Measurements from ENCODE around the gene UHMK1.
A peak's percentile ranks its signal among the peaks of the same experiment; 100 is the strongest.

The UHMK1 gene

DNA sequence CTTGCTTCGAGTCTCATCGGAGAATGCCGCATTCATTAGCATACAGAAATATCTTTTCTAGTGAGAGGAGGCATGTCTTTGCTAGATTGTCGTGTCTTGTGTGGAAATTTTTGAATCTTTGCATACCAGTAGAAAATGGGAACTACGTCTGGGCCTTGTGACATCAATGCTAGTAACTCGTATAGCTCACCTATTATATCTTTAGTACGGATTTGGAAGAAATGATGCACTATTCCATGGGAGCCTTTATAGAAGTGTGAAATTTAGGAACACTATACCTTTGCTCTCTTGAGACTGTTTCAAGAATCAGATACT lies 835 bp downstream of the UHMK1 start:
- no peak overlapping the region for H3K27ac ChIP-seq (ENCODE audit: low read depth, low read length)
- H3K9ac ChIP-seq (ENCODE audit: low read length): peak overlapping the region; percentile 96
- H3K79me1 ChIP-seq (ENCODE audit: low read length): peaks cover 7% of the 10 kb centered on the region
- H3K4me2 ChIP-seq (ENCODE audit: low read length): peak overlapping the region; percentile 98
- H2BK15ac ChIP-seq (replicated peaks; ENCODE audit: low read depth): no peak overlapping the region
- H4K8ac ChIP-seq (ENCODE audit: low read depth, low read length): no peak overlapping the region
- H2BK120ac ChIP-seq (ENCODE audit: low read depth, low read length): no peak overlapping the region
- peak overlapping the region; percentile 98 for H3K4me3 ChIP-seq (ENCODE audit: low read length)
- H3K23ac ChIP-seq (ENCODE audit: low read length): no peak overlapping the region
- no peak for DNase-seq
- H3K36me3 ChIP-seq (ENCODE audit: control insufficient read depth, insufficient read depth, low read length): no peaks in the 10 kb centered on the region
- peak overlapping the region; percentile 98 for H3K56ac ChIP-seq (ENCODE audit: low read length)
- H3K4ac ChIP-seq (ENCODE audit: low read depth, low read length): no peak overlapping the region
- H4K5ac ChIP-seq (ENCODE audit: low read length): no peak overlapping the region
- H3K27me3 ChIP-seq (ENCODE audit: insufficient read depth, low read length, poor library complexity): no peaks in the 10 kb centered on the region
- H2AK5ac ChIP-seq (ENCODE audit: low read length): no peak overlapping the region
- no peak overlapping the region for H2BK5ac ChIP-seq (ENCODE audit: low read length)
- H3K79me2 ChIP-seq (ENCODE audit: control insufficient read depth, insufficient read depth, low read length): peaks cover 17% of the 10 kb centered on the region
- no peak overlapping the region for H3K18ac ChIP-seq (ENCODE audit: low read length)
- H3K4me1 ChIP-seq (ENCODE audit: control insufficient read depth, low read depth, low read length): peaks cover 2% of the 10 kb centered on the region
- WGBS (ENCODE audit: extremely low coverage, insufficient coverage, low lambda C conversion rate): no CpG with 5 or more reads among the region's 7 CpGs

DNA sequence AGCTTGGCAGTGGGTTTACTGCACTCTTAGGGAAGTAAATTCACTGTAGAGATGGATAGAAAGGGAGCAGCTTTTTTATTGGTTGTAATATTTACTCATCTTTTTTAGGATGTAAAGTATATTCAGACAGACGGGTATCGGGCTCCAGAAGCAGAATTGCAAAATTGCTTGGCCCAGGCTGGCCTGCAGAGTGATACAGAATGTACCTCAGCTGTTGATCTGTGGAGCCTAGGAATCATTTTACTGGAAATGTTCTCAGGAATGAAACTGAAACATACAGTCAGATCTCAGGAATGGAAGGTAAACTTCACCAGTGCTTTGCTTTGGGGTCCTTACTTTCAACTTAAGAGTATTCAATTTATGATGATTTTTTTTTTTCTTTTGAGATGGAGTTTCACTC lies 3.2 kb downstream of the UHMK1 start:
- DNase-seq: no peak

DNA sequence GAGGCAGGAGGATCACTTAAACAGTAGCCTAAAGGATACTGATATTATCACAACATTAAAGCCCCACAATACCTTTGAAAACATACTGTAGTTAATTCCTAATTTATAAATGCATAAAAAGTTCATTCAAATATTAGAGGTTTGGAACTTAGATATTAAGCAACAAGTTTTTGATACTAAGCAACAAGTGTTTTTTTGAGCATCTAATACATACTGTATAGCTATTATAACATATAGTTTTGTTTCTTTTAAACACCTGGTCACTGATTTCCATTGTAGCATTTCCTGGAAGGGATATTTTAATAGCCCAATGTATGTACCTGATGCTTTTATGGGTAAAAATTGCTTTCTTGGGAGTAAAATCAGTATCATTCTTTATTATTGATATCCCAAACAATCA lies 4.5 kb downstream of the UHMK1 start:
- Histone ChIP-seq H4K8ac (ENCODE audit: low read depth, low read length) (no peak overlapping the region), H3K36me3 (ENCODE audit: control insufficient read depth, insufficient read depth, low read length) (no peaks in the 10 kb centered on the region), H3K27ac (ENCODE audit: low read depth, low read length) (no peak overlapping the region), H3K79me2 (ENCODE audit: control insufficient read depth, insufficient read depth, low read length) (peaks cover 17% of the 10 kb centered on the region), H3K4me2 (ENCODE audit: low read length) (no peak overlapping the region), H3K79me1 (ENCODE audit: low read length) (peaks cover 7% of the 10 kb centered on the region), H3K9ac (ENCODE audit: low read length) (no peak overlapping the region), H2BK5ac (ENCODE audit: low read length) (no peak overlapping the region), H2BK15ac (replicated peaks; ENCODE audit: low read depth) (no peak overlapping the region), H3K18ac (ENCODE audit: low read length) (no peak overlapping the region), H3K4me3 (ENCODE audit: low read length) (no peak overlapping the region), H3K4ac (ENCODE audit: low read depth, low read length) (no peak overlapping the region), H3K27me3 (ENCODE audit: insufficient read depth, low read length, poor library complexity) (no peaks in the 10 kb centered on the region), H3K4me1 (ENCODE audit: control insufficient read depth, low read depth, low read length) (peaks cover 2% of the 10 kb centered on the region), H4K5ac (ENCODE audit: low read length) (no peak overlapping the region), H3K23ac (ENCODE audit: low read length) (no peak overlapping the region), H2BK120ac (ENCODE audit: low read depth, low read length) (no peak overlapping the region), H3K56ac (ENCODE audit: low read length) (no peak overlapping the region), H2AK5ac (ENCODE audit: low read length) (no peak overlapping the region)
- DNase-seq: no peak

More for the DNA sequence above, 3.2 kb downstream of the UHMK1 start:
- no peak overlapping the region for H4K5ac ChIP-seq (ENCODE audit: low read length)
- no peak overlapping the region for H3K56ac ChIP-seq (ENCODE audit: low read length)
- H3K18ac ChIP-seq (ENCODE audit: low read length): no peak overlapping the region
- no CpG with 5 or more reads among the region's 2 CpGs for WGBS (ENCODE audit: extremely low coverage, insufficient coverage, low lambda C conversion rate)
- H3K36me3 ChIP-seq (ENCODE audit: control insufficient read depth, insufficient read depth, low read length): no peaks in the 10 kb centered on the region
- no peak overlapping the region for H2BK15ac ChIP-seq (replicated peaks; ENCODE audit: low read depth)
- H3K23ac ChIP-seq (ENCODE audit: low read length): no peak overlapping the region
- no peak overlapping the region for H2BK5ac ChIP-seq (ENCODE audit: low read length)
- H3K4me2 ChIP-seq (ENCODE audit: low read length): no peak overlapping the region
- peaks cover 17% of the 10 kb centered on the region for H3K79me2 ChIP-seq (ENCODE audit: control insufficient read depth, insufficient read depth, low read length)
- no peak overlapping the region for H3K4ac ChIP-seq (ENCODE audit: low read depth, low read length)
- H3K4me3 ChIP-seq (ENCODE audit: low read length): no peak overlapping the region
- H2BK120ac ChIP-seq (ENCODE audit: low read depth, low read length): no peak overlapping the region
- H3K27me3 ChIP-seq (ENCODE audit: insufficient read depth, low read length, poor library complexity): no peaks in the 10 kb centered on the region
- no peak overlapping the region for H3K27ac ChIP-seq (ENCODE audit: low read depth, low read length)
- no peak overlapping the region for H2AK5ac ChIP-seq (ENCODE audit: low read length)
- H3K79me1 ChIP-seq (ENCODE audit: low read length): peaks cover 7% of the 10 kb centered on the region
- no peak overlapping the region for H4K8ac ChIP-seq (ENCODE audit: low read depth, low read length)
- peaks cover 2% of the 10 kb centered on the region for H3K4me1 ChIP-seq (ENCODE audit: control insufficient read depth, low read depth, low read length)
- H3K9ac ChIP-seq (ENCODE audit: low read length): no peak overlapping the region

DNA sequence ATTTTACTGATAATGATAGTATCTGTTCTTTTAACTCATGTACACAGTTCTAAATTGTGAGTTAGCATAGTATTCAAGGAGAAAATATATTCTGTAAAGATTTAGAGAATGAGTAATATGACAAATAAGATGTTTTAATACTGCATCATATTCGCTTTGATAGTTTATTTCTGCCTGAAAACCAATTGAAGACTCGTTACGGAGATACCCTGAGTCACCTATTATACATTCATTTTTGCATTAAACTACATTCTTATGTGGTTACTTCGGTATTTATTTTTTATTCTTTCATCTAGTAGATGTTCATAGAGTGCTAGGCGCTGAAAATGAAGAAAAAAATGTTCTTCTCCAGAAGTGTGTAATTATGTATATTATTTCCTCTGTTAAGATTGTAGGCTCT lies 5.3 kb downstream of the UHMK1 start:
- H3K79me2 ChIP-seq (ENCODE audit: control insufficient read depth, insufficient read depth, low read length): peaks cover 15% of the 10 kb centered on the region
- H3K4me3 ChIP-seq (ENCODE audit: low read length): no peak overlapping the region
- H3K56ac ChIP-seq (ENCODE audit: low read length): no peak overlapping the region
- H3K4ac ChIP-seq (ENCODE audit: low read depth, low read length): no peak overlapping the region
- H3K23ac ChIP-seq (ENCODE audit: low read length): no peak overlapping the region
- peaks cover 2% of the 10 kb centered on the region for H3K4me1 ChIP-seq (ENCODE audit: control insufficient read depth, low read depth, low read length)
- H3K4me2 ChIP-seq (ENCODE audit: low read length): no peak overlapping the region
- no peak overlapping the region for H3K27ac ChIP-seq (ENCODE audit: low read depth, low read length)
- no peak overlapping the region for H3K18ac ChIP-seq (ENCODE audit: low read length)
- no peak overlapping the region for H2BK120ac ChIP-seq (ENCODE audit: low read depth, low read length)
- no peak overlapping the region for H4K5ac ChIP-seq (ENCODE audit: low read length)
- H2BK5ac ChIP-seq (ENCODE audit: low read length): no peak overlapping the region
- WGBS (ENCODE audit: extremely low coverage, insufficient coverage, low lambda C conversion rate): no CpG with 5 or more reads among the region's 5 CpGs
- no peaks in the 10 kb centered on the region for H3K27me3 ChIP-seq (ENCODE audit: insufficient read depth, low read length, poor library complexity)
- peaks cover 7% of the 10 kb centered on the region for H3K79me1 ChIP-seq (ENCODE audit: low read length)
- H4K8ac ChIP-seq (ENCODE audit: low read depth, low read length): no peak overlapping the region
- no peak overlapping the region for H2BK15ac ChIP-seq (replicated peaks; ENCODE audit: low read depth)
- H2AK5ac ChIP-seq (ENCODE audit: low read length): no peak overlapping the region
- no peaks in the 10 kb centered on the region for H3K36me3 ChIP-seq (ENCODE audit: control insufficient read depth, insufficient read depth, low read length)
- no peak overlapping the region for H3K9ac ChIP-seq (ENCODE audit: low read length)
- no peak for DNase-seq

DNA sequence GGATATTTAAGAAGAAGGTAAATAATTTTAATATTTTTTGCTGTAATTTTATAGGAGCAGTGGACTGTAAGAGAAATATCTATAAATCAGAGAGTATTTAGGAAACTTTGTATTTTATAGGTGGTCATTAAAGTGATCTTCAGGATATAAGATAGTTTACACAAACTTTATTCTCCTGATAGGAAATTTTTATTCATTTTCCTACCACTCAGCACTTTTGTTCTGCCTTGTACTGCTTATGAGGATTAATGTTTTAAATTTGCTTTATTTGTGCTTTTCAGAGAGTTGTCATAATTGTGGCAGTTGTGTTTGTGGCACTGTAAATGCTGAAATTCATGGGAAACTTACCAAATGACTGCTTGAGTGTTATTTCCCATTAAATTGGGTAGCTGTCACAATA lies 29.7 kb downstream of the UHMK1 start:
- no peak overlapping the region for H3K18ac ChIP-seq (ENCODE audit: low read length)
- H3K79me2 ChIP-seq (ENCODE audit: control insufficient read depth, insufficient read depth, low read length): no peaks in the 10 kb centered on the region
- H3K23ac ChIP-seq (ENCODE audit: low read length): no peak overlapping the region
- H3K4me2 ChIP-seq (ENCODE audit: low read length): no peak overlapping the region
- H3K27ac ChIP-seq (ENCODE audit: low read depth, low read length): no peak overlapping the region
- peaks cover 3% of the 10 kb centered on the region for H3K4me1 ChIP-seq (ENCODE audit: control insufficient read depth, low read depth, low read length)
- no peak overlapping the region for H2BK15ac ChIP-seq (replicated peaks; ENCODE audit: low read depth)
- DNase-seq: no peak
- no peaks in the 10 kb centered on the region for H3K27me3 ChIP-seq (ENCODE audit: insufficient read depth, low read length, poor library complexity)
- H4K5ac ChIP-seq (ENCODE audit: low read length): no peak overlapping the region
- no peak overlapping the region for H2BK5ac ChIP-seq (ENCODE audit: low read length)
- no peaks in the 10 kb centered on the region for H3K79me1 ChIP-seq (ENCODE audit: low read length)
- H2BK120ac ChIP-seq (ENCODE audit: low read depth, low read length): no peak overlapping the region
- H4K8ac ChIP-seq (ENCODE audit: low read depth, low read length): no peak overlapping the region
- no peaks in the 10 kb centered on the region for H3K36me3 ChIP-seq (ENCODE audit: control insufficient read depth, insufficient read depth, low read length)
- no peak overlapping the region for H2AK5ac ChIP-seq (ENCODE audit: low read length)
- H3K9ac ChIP-seq (ENCODE audit: low read length): no peak overlapping the region
- no peak overlapping the region for H3K56ac ChIP-seq (ENCODE audit: low read length)
- no peak overlapping the region for H3K4me3 ChIP-seq (ENCODE audit: low read length)
- no peak overlapping the region for H3K4ac ChIP-seq (ENCODE audit: low read depth, low read length)

DNA sequence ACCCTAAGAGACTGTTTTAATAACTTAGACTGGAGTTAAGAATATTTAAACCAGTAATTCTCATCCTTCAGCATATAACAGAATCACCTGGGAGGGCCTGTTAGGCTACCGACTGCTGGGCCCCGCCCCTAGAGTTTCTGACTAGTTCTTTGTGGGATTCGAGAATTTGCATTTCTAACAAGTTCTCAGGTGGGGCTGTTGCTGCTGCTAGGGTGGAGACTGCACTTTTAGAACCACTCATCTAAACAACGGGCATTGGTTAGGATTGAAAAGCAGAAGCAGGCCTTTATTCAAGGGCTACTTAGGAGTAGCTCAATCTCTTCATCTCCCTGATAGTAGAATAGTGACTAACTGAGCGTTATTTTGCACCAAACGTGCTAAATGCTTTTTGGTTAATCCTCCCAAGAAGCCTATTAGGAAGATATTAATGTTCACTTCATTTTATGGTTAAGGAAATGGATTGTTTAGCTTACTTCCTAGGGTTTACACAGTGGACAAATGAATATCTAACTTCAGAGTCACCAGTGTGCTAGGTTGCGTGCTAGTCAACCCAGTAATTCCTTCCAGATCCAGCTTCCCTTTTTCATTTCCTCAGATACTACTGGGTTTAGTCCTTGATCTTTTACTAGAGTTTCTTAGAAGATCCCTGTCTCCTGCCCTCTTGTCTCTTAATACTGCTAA lies 32.8 kb downstream of the UHMK1 start:
- Histone ChIP-seq H2AK5ac (ENCODE audit: low read length) (no peak overlapping the region), H3K4ac (ENCODE audit: low read depth, low read length) (no peak overlapping the region), H3K4me3 (ENCODE audit: low read length) (no peak overlapping the region), H3K18ac (ENCODE audit: low read length) (no peak overlapping the region), H3K27me3 (ENCODE audit: insufficient read depth, low read length, poor library complexity) (no peaks in the 10 kb centered on the region), H3K27ac (ENCODE audit: low read depth, low read length) (no peak overlapping the region), H3K4me2 (ENCODE audit: low read length) (no peak overlapping the region), H3K9ac (ENCODE audit: low read length) (no peak overlapping the region), H2BK120ac (ENCODE audit: low read depth, low read length) (no peak overlapping the region), H3K36me3 (ENCODE audit: control insufficient read depth, insufficient read depth, low read length) (no peaks in the 10 kb centered on the region), H3K4me1 (ENCODE audit: control insufficient read depth, low read depth, low read length) (peaks cover 3% of the 10 kb centered on the region), H3K79me1 (ENCODE audit: low read length) (no peaks in the 10 kb centered on the region), H3K23ac (ENCODE audit: low read length) (no peak overlapping the region), H3K56ac (ENCODE audit: low read length) (no peak overlapping the region), H2BK5ac (ENCODE audit: low read length) (no peak overlapping the region), H3K79me2 (ENCODE audit: control insufficient read depth, insufficient read depth, low read length) (no peaks in the 10 kb centered on the region), H2BK15ac (replicated peaks; ENCODE audit: low read depth) (no peak overlapping the region), H4K5ac (ENCODE audit: low read length) (no peak overlapping the region), H4K8ac (ENCODE audit: low read depth, low read length) (no peak overlapping the region)
- DNase-seq: peak; percentile 70
- no CpG with 5 or more reads among the region's 7 CpGs for WGBS (ENCODE audit: extremely low coverage, insufficient coverage, low lambda C conversion rate)

Data from mesendoderm (in vitro differentiated cells).